IMR-90 (cell line): ENCODE results near the gene KIAA1614. TPM values are rescaled to one million over a fixed set of nuclear protein-coding genes. Genes with fewer than 3 reads are reported as not detected.

ENCODE experiments used
- ATAC-seq: fragments of 200-7000 bp; cut with Tn5 transposase; 2 replicates; pipeline ENCODE4 v1.9.1; 2020; ENCODE audit warnings: low read depth, mild to moderate bottlenecking, moderate library complexity
- BruUV-seq: library from RNA; stranded (reverse); fragments of 400-500 nt; replicated peaks from 2 replicates; lab custom pipeline; 2021; lab: Mats Ljungman, UMichigan
- CTCF ChIA-PET: fragments of 300-600 bp; formaldehyde crosslinking; extraction: SDS; loops from one replicate; lab custom pipeline; 2021; ENCODE audit warnings: antibody characterized with exemption; lab: Yijun Ruan, JAX
- POLR2A ChIA-PET: fragments of 300-600 bp; sonication (Branson Sonifier 250); formaldehyde crosslinking; loops from one replicate; lab custom pipeline; 2022; ENCODE audit warnings: antibody characterized with exemption; ENCODE audit not compliant: unreplicated experiment; lab: Charles Lee
- DNase-seq: peaks from one replicate; pipeline ENCODE4 v3.0.0; 2013
- H2AFZ ChIP-seq: replicated peaks from 2 replicates; pipeline ENCODE3; 2013; ENCODE audit warnings: low read length, mild to moderate bottlenecking; ENCODE audit not compliant: poor library complexity
- H2AK5ac ChIP-seq: 2 replicates; pipeline ENCODE4 v1.6.1; 2013; ENCODE audit warnings: low read depth, low read length, inconsistent platforms
- H2AK9ac ChIP-seq: replicated peaks from 2 replicates; pipeline ENCODE3; 2013; ENCODE audit warnings: mild to moderate bottlenecking, low read depth, low read length, moderate library complexity; ENCODE audit not compliant: poor library complexity
- H2BK120ac ChIP-seq: 2 replicates; pipeline ENCODE4 v1.6.1; 2013; ENCODE audit warnings: low read depth, low read length, inconsistent platforms
- H2BK15ac ChIP-seq: 3 replicates; pipeline ENCODE4 v1.6.1; 2013; ENCODE audit warnings: low read depth, low read length, inconsistent platforms
- H2BK20ac ChIP-seq: 2 replicates; pipeline ENCODE4 v1.6.1; 2013; ENCODE audit warnings: low read depth, mild to moderate bottlenecking, inconsistent platforms, low read length, moderate library complexity
- H2BK5ac ChIP-seq: 2 replicates; pipeline ENCODE4 v1.6.1; 2013; ENCODE audit warnings: mild to moderate bottlenecking, low read depth, low read length, inconsistent platforms; ENCODE audit not compliant: poor library complexity, severe bottlenecking
- H3K14ac ChIP-seq: replicated peaks from 2 replicates; pipeline ENCODE4 v1.6.1; 2013; ENCODE audit warnings: low read depth, low read length, inconsistent platforms
- H3K18ac ChIP-seq: 2 replicates; pipeline ENCODE4 v1.6.1; 2013; ENCODE audit warnings: low read depth, low read length, control low read depth
- H3K23ac ChIP-seq: 2 replicates; pipeline ENCODE4 v1.6.1; 2013; ENCODE audit warnings: low read depth, low read length, inconsistent platforms
- H3K27ac ChIP-seq: 2 replicates; pipeline ENCODE4 v1.5.1; 2013; ENCODE audit warnings: mild to moderate bottlenecking, control low read depth, low read length; ENCODE audit not compliant: insufficient read depth
- H3K27me3 ChIP-seq: 2 replicates; pipeline ENCODE4 v1.6.1; 2013; ENCODE audit warnings: low read length; ENCODE audit not compliant: control insufficient read depth, insufficient read depth
- H3K36me3 ChIP-seq: 2 replicates; pipeline ENCODE4 v1.6.1; 2013; ENCODE audit warnings: low read length, mixed read lengths; ENCODE audit not compliant: control insufficient read depth, insufficient read depth
- H3K4ac ChIP-seq: 2 replicates; pipeline ENCODE4 v1.6.1; 2013; ENCODE audit warnings: low read depth, low read length, inconsistent platforms
- H3K4me1 ChIP-seq: 2 replicates; pipeline ENCODE4 v1.6.1; 2013; ENCODE audit warnings: low read length, mixed read lengths; ENCODE audit not compliant: control insufficient read depth, insufficient read depth
- H3K4me2 ChIP-seq: 2 replicates; pipeline ENCODE4 v1.6.1; 2013; ENCODE audit warnings: low read depth, mild to moderate bottlenecking, control low read depth, low read length, moderate library complexity
- H3K4me3 ChIP-seq: 2 replicates; pipeline ENCODE4 v1.5.1; 2013; ENCODE audit warnings: low read depth, mild to moderate bottlenecking, control low read depth, low read length, moderate library complexity; ENCODE audit not compliant: insufficient read depth
- H3K56ac ChIP-seq: 2 replicates; pipeline ENCODE4 v1.6.1; 2013; ENCODE audit warnings: low read length, inconsistent platforms; ENCODE audit not compliant: insufficient read depth; ENCODE audit errors: extremely low read depth
- H3K79me1 ChIP-seq, 2 experiments: 2 replicates each; pipeline ENCODE4 v1.6.1; 2013; ENCODE audit warnings: low read length in 2 of 2, inconsistent platforms in 1 of 2, low read depth in 1 of 2
- H3K9ac ChIP-seq: 2 replicates; pipeline ENCODE4 v1.6.1; 2013; ENCODE audit warnings: low read depth, low read length, control low read depth
- H3K9me1 ChIP-seq: 2 replicates; pipeline ENCODE4 v1.6.1; 2013; ENCODE audit warnings: low read length, inconsistent platforms; ENCODE audit not compliant: insufficient read depth
- H3K9me3 ChIP-seq: 2 replicates; pipeline ENCODE4 v1.6.1; 2013; ENCODE audit warnings: low read length; ENCODE audit not compliant: control insufficient read depth, insufficient read depth
- H4K20me1 ChIP-seq: 2 replicates; pipeline ENCODE4 v1.6.1; 2013; ENCODE audit warnings: low read length, inconsistent platforms; ENCODE audit not compliant: insufficient read depth
- H4K5ac ChIP-seq: 2 replicates; pipeline ENCODE4 v1.6.1; 2013; ENCODE audit warnings: mild to moderate bottlenecking, low read depth, low read length, control low read depth
- H4K8ac ChIP-seq, 2 experiments: 2 replicates each; pipeline ENCODE4 v1.6.1; 2013; ENCODE audit warnings: low read depth in 2 of 2, low read length in 2 of 2, control low read depth in 1 of 2, inconsistent platforms in 1 of 2
- H4K91ac ChIP-seq: 2 replicates; pipeline ENCODE4 v1.6.1; 2013; ENCODE audit warnings: low read depth, low read length, inconsistent platforms; ENCODE audit not compliant: insufficient read depth
- BHLHE40 ChIP-seq: fragments of 150-350 bp; IDR thresholded peaks from 2 replicates; pipeline ENCODE4 v1.6.1; 2016; ENCODE audit warnings: mild to moderate bottlenecking, low read depth, low read length
- CEBPB ChIP-seq: IDR thresholded peaks from 2 replicates; pipeline ENCODE4 v1.6.1; 2012; ENCODE audit warnings: low read depth, low read length, improper control_type of control experiment
- CHD1 ChIP-seq: IDR thresholded peaks from 2 replicates; pipeline ENCODE4 v1.6.1; 2012; ENCODE audit warnings: low read depth, low read length, improper control_type of control experiment
- ELK1 ChIP-seq: fragments of 150-350 bp; IDR thresholded peaks from 2 replicates; pipeline ENCODE4 v1.6.1; 2016; ENCODE audit warnings: low read depth, mild to moderate bottlenecking, low read length, moderate library complexity, borderline replicate concordance
- FOS ChIP-seq: fragments of 150-350 bp; IDR thresholded peaks from 2 replicates; pipeline ENCODE4 v1.6.1; 2016; ENCODE audit warnings: low read depth, low read length
- MAFK ChIP-seq: IDR thresholded peaks from 2 replicates; pipeline ENCODE4 v1.6.1; 2012; ENCODE audit warnings: low read depth, low read length, improper control_type of control experiment
- MAZ ChIP-seq: IDR thresholded peaks from 2 replicates; pipeline ENCODE4 v1.6.1; 2012; ENCODE audit warnings: low read depth, mild to moderate bottlenecking, low read length, improper control_type of control experiment, moderate library complexity, borderline replicate concordance
- MXI1 ChIP-seq: IDR thresholded peaks from 2 replicates; pipeline ENCODE4 v1.6.1; 2012; ENCODE audit warnings: low read depth, mild to moderate bottlenecking, low read length, moderate library complexity, borderline replicate concordance
- NFE2L2 ChIP-seq: fragments of 150-350 bp; IDR thresholded peaks from 2 replicates; pipeline ENCODE4 v1.6.1; 2016; ENCODE audit warnings: low read depth, mild to moderate bottlenecking, low read length
- POLR2A ChIP-seq: IDR thresholded peaks from 2 replicates; pipeline ENCODE4 v1.6.1; 2012; ENCODE audit warnings: mild to moderate bottlenecking, low read depth, low read length
- RAD21 ChIP-seq: IDR thresholded peaks from 2 replicates; pipeline ENCODE4 v1.6.1; 2012; ENCODE audit warnings: low read length, improper control_type of control experiment
- RCOR1 ChIP-seq: IDR thresholded peaks from 2 replicates; pipeline ENCODE4 v1.6.1; 2012; ENCODE audit warnings: mild to moderate bottlenecking, low read length, improper control_type of control experiment; ENCODE audit not compliant: insufficient replicate concordance
- RFX5 ChIP-seq: IDR thresholded peaks from 2 replicates; pipeline ENCODE4 v1.8.0; 2012; ENCODE audit warnings: low read depth, mild to moderate bottlenecking, low read length, moderate library complexity
- SMC3 ChIP-seq: fragments of 150-350 bp; IDR thresholded peaks from 2 replicates; pipeline ENCODE4 v1.6.1; 2016; ENCODE audit warnings: low read depth, mild to moderate bottlenecking, antibody characterized with exemption, low read length, moderate library complexity
- USF2 ChIP-seq: fragments of 150-350 bp; IDR thresholded peaks from 2 replicates; pipeline ENCODE4 v1.6.1; 2017; ENCODE audit warnings: mild to moderate bottlenecking, antibody characterized with exemption, low read length, low read depth
- WGBS, 2 experiments: methylation state at CpG; one replicate each; pipeline versions ENCODE4 v1.1.5 to v1.1.7; 2013; ENCODE audit warnings: missing lambda C conversion rate in 2 of 2; ENCODE audit not compliant: insufficient read length in 1 of 2; ENCODE audit errors: extremely low coverage in 2 of 2; 5-methylcytosine and 5-hydroxymethylcytosine counted together
- dilution Hi-C: fragments of 300-500 bp; cut with HindIII; formaldehyde crosslinking; loops from one replicate; pipeline ENCODE4 v1.14.3; 2018; ENCODE audit warnings: low sequenced_read_pairs; ENCODE audit not compliant: unreplicated experiment
- in situ Hi-C: fragments of 300-500 bp; cut with MboI; formaldehyde crosslinking; loops from 3 replicates; pipeline ENCODE4 v1.14.3; 2019; ENCODE audit warnings: low sequenced_read_pairs, inconsistent platforms, mixed read lengths
- intact Hi-C: fragments of 100-400 bp; cut with micrococcal nuclease; formaldehyde crosslinking; loops from 2 replicates; pipeline ENCODE4 v1.10.0; 2022
- polyA plus RNA-seq, 3 experiments: library from polyadenylated mRNA; depleted of rRNA; stranded (reverse); fragments of >200 nt; gene quantifications; 2 replicates each; pipeline ENCODE4 v1.2.3, GENCODE V29; 2012; ENCODE audit warnings: low replicate concordance in 1 of 3
- total RNA-seq: library from RNA; depleted of rRNA; stranded (reverse); fragments of >200 nt; gene quantifications from 2 replicates; pipeline ENCODE4 v1.2.3, GENCODE V29; 2012
- TF ChIP-seq, protein P1 (sequence below): conservative IDR thresholded peaks from 2 replicates; pipeline ENCODE4 v1.5.1; 2012; ENCODE audit warnings: mild to moderate bottlenecking, low read depth, low read length, improper control_type of control experiment

KIAA1614 gene
- total and polyA plus RNA-seq, 2 of the 4 experiments (the other 2 are of a cell fraction), result 1.8 to 3.5 TPM

- no peak overlapping the region for H3K23ac ChIP-seq
- no peak overlapping the region for H4K91ac ChIP-seq
- DNase-seq (no peak), ATAC-seq (no peak)
- H4K20me1 ChIP-seq, result no peaks in the 10 kb centered on the region
- no TSS peak for BruUV-seq
- no peaks in the 10 kb centered on the region for H3K9me3 ChIP-seq
- no peak overlapping the region for H2BK5ac ChIP-seq
- no peak overlapping the region for H3K56ac ChIP-seq
- ChIA-PET POLR2A (no interaction called here), CTCF (interaction anchor here (0.6 kb wide), 1 partner anchor 434 kb away, joined by 4 read pairs; no protein-coding TSS in a partner anchor)
- no peak overlapping the region for H2BK120ac ChIP-seq
- TF ChIP-seq, protein P1, sequence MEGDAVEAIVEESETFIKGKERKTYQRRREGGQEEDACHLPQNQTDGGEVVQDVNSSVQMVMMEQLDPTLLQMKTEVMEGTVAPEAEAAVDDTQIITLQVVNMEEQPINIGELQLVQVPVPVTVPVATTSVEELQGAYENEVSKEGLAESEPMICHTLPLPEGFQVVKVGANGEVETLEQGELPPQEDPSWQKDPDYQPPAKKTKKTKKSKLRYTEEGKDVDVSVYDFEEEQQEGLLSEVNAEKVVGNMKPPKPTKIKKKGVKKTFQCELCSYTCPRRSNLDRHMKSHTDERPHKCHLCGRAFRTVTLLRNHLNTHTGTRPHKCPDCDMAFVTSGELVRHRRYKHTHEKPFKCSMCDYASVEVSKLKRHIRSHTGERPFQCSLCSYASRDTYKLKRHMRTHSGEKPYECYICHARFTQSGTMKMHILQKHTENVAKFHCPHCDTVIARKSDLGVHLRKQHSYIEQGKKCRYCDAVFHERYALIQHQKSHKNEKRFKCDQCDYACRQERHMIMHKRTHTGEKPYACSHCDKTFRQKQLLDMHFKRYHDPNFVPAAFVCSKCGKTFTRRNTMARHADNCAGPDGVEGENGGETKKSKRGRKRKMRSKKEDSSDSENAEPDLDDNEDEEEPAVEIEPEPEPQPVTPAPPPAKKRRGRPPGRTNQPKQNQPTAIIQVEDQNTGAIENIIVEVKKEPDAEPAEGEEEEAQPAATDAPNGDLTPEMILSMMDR, result no peak
- no peak for TF ChIP-seq POLR2A
- TF ChIP-seq MAFK, result no peak
- no peak for TF ChIP-seq MAZ
- no peak for TF ChIP-seq ELK1
- TF ChIP-seq USF2, result no peak
- no peak for TF ChIP-seq FOS
- no peak for TF ChIP-seq RCOR1
- no peak for TF ChIP-seq RAD21
- no peak for TF ChIP-seq SMC3
- no peak for TF ChIP-seq RFX5
- TF ChIP-seq CEBPB, result no peak
- TF ChIP-seq NFE2L2, result no peak
- no peak for TF ChIP-seq CHD1
- no peak for TF ChIP-seq MXI1
- no peak for TF ChIP-seq BHLHE40
- no peak overlapping the region for H3K4me2 ChIP-seq
- no peak overlapping the region for H3K18ac ChIP-seq
- H3K36me3 ChIP-seq, result no peaks in the 10 kb centered on the region
- no peaks in the 10 kb centered on the region for H3K79me1 ChIP-seq
- H4K8ac ChIP-seq, result no peak overlapping the region
- no peak overlapping the region for H2AFZ ChIP-seq
- no peak overlapping the region for H3K9ac ChIP-seq
- dilution Hi-C loops, result no loop called here
- H2AK5ac ChIP-seq, result no peak overlapping the region
- no peak overlapping the region for H3K4ac ChIP-seq
- H3K4me3 ChIP-seq, result no peak overlapping the region
- 86% methylated on average over 1 of the region's 3 CpGs; no CpG with 5 or more reads in 1 of the 2 experiments for WGBS, 2 experiments
- H3K4me1 ChIP-seq, result 0 out of 2 replicates have a peak, but pooled peaks cover 2% of the 10 kb centered on the region
- in situ Hi-C loops, result no loop called here
- intact Hi-C loops, result no loop called here
- H2AK9ac ChIP-seq, result no peak overlapping the region
- H3K9me1 ChIP-seq, result no peaks in the 10 kb centered on the region
- no peaks in the 10 kb centered on the region for H3K27me3 ChIP-seq
- no peak overlapping the region for H3K14ac ChIP-seq
- no peak overlapping the region for H4K5ac ChIP-seq
- no peak overlapping the region for H3K27ac ChIP-seq
- H2BK15ac ChIP-seq, result no peak overlapping the region
- no peak overlapping the region for H2BK20ac ChIP-seq
Measured at GRCh38 chr1:180902541-180902940, 10.2 kb upstream of the KIAA1614 start.
